Left lung (tissue), 10 donors: ENCODE data around the gene SOX12. TPM values are rescaled to one million over a fixed set of nuclear protein-coding genes. Genes with fewer than 3 reads are reported as not detected.

Source experiments
- ATAC-seq: fragments of 200-7000 bp; cut with Tn5 transposase; one replicate; pipeline ENCODE4 v1.9.1; 2020; ENCODE audit warnings: moderate library complexity
- DNase-seq, 4 donors: peaks; one replicate each; pipeline ENCODE4 v3.0.0-alpha.2; 2013 to 2020
- H3K27ac ChIP-seq, 2 donors: fragments of 200-600 bp; sonication (generic) in 1 of 2; one replicate each; pipeline versions ENCODE4 v1.5.0 to v1.8.0; 2020 to 2021
- H3K27me3 ChIP-seq, 2 donors: fragments of 200-600 bp; sonication (generic) in 1 of 2; one replicate each; pipeline versions ENCODE4 v1.5.0 to v1.8.0; 2020 to 2021
- H3K36me3 ChIP-seq, 2 donors: fragments of 200-600 bp; sonication (generic) in 1 of 2; one replicate each; pipeline versions ENCODE4 v1.5.0 to v1.8.0; 2020 to 2021
- H3K4me1 ChIP-seq, 2 donors: fragments of 200-600 bp; one replicate each; pipeline ENCODE4 v1.8.0; 2021
- H3K4me3 ChIP-seq, 2 donors: fragments of 200-600 bp; sonication (generic) in 1 of 2; one replicate each; pipeline versions ENCODE4 v1.5.0 to v1.8.0; 2020 to 2021; ENCODE audit warnings: mild to moderate bottlenecking in 1 of 2
- H3K9me3 ChIP-seq, 2 donors: fragments of 200-600 bp; sonication (generic) in 1 of 2; one replicate each; pipeline versions ENCODE4 v1.5.0 to v1.8.0; 2020 to 2021
- CTCF ChIP-seq, 2 donors: fragments of 200-600 bp; sonication (generic) in 1 of 2; IDR thresholded peaks; one replicate each; pipeline versions ENCODE4 v1.5.0 to v1.8.0; 2021; ENCODE audit warnings: antibody characterized with exemption in 2 of 2
- intact Hi-C, 2 donors: fragments of 100-400 bp; cut with DNase I; formaldehyde crosslinking; loops; one replicate each; pipeline versions ENCODE4 v1.11.2 to v1.14.2; 2022
- polyA plus RNA-seq, 6 donors: library from polyadenylated mRNA; unstranded; fragments of 120-200 nt; gene quantifications; one replicate each; pipeline ENCODE4 v1.2.1, GENCODE V29; 2013; ENCODE audit not compliant: insufficient read length in 6 of 6
- total RNA-seq, 2 donors: library from RNA; stranded (reverse); fragmentation: NEBNext Ultra II Directional; extraction: Animal tissue kit (Norgen Biotek cat#: 25700); gene quantifications; one replicate each; pipeline ENCODE4 v1.2.1, GENCODE V29; 2021
- donor health status: DM: no; HTN: yes; CAD: no.
- donor health status: DM: no; HTN: no; CAD: no.

SOX12 gene
- total and polyA plus RNA-seq, 8 donors: 14.0 to 39.3 (median 30.6) TPM

GRCh38 chr20:346033-346639 is 20.8 kb downstream of the SOX12 start:
- no peak for ATAC-seq
- peaks cover 0 to 18% of the 10 kb centered on the region in 2 donors for H3K27me3 ChIP-seq
- intact Hi-C loops: no loop called here
- peak overlapping the region; percentile 79 to 95 for H3K27ac ChIP-seq
- peaks cover 4 to 16% of the 10 kb centered on the region in 2 donors for H3K4me1 ChIP-seq
- TF ChIP-seq CTCF (IDR thresholded peaks at IDR 0.05): no peak
- peaks cover 0 to 10% of the 10 kb centered on the region in 2 donors for H3K9me3 ChIP-seq
- no peaks in the 10 kb centered on the region for H3K36me3 ChIP-seq
- peak overlapping the region; percentile 72 to 75 for H3K4me3 ChIP-seq
- no peak for DNase-seq

- intact Hi-C loops: no loop called here
- Histone ChIP-seq H3K27me3 (peaks cover 0 to 18% of the 10 kb centered on the region in 2 donors), H3K9me3 (peaks cover 0 to 7% of the 10 kb centered on the region in 2 donors), H3K4me1 (peaks cover 4 to 16% of the 10 kb centered on the region in 2 donors), H3K36me3 (no peaks in the 10 kb centered on the region), H3K27ac (peak within 1 kb of the TSS; percentile 79 to 95), H3K4me3 (peak within 1 kb of the TSS; percentile 72 to 75)
- ATAC-seq (peak; percentile 79), DNase-seq (peak; percentile 55 to 89 (median 72))
- no peak for TF ChIP-seq CTCF (IDR thresholded peaks at IDR 0.05)
Observed at GRCh38 chr20:346640-347316, 21.4 kb downstream of the SOX12 start, which contains the start of gene NRSN2. TSS of gene NRSN2 (plus strand) at chr20:347111. CDS start at chr20:349644, 2,533 bp downstream.

- Histone ChIP-seq H3K4me3 (peak overlapping the region; percentile 72 to 75), H3K4me1 (peaks cover 4 to 16% of the 10 kb centered on the region in 2 donors), H3K36me3 (no peaks in the 10 kb centered on the region), H3K27ac (peak overlapping the region; percentile 79 to 95), H3K9me3 (peaks cover 0 to 2% of the 10 kb centered on the region in 2 donors), H3K27me3 (peaks cover 0 to 18% of the 10 kb centered on the region in 2 donors)
- intact Hi-C loops: no loop called here
- no peak for ATAC-seq
- TF ChIP-seq CTCF (IDR thresholded peaks at IDR 0.05): no peak
- DNase-seq: no peak
Observed at GRCh38 chr20:347317-347639, 21.9 kb downstream of the SOX12 start.

GRCh38 chr20:347640-348484 is 22.5 kb downstream of the SOX12 start:
- Histone ChIP-seq H3K27ac (peak overlapping the region; percentile 79 to 95), H3K4me3 (peak overlapping the region; percentile 72 to 75), H3K4me1 (peaks cover 4 to 16% of the 10 kb centered on the region in 2 donors), H3K9me3 (no peaks in the 10 kb centered on the region), H3K36me3 (no peaks in the 10 kb centered on the region), H3K27me3 (peaks cover 0 to 18% of the 10 kb centered on the region in 2 donors)
- ATAC-seq: peak; percentile 89
- no peak for TF ChIP-seq CTCF (IDR thresholded peaks at IDR 0.05)
- intact Hi-C loops: no loop called here
- DNase-seq: peak; percentile 90 to 97 (median 94)
